Measurements from ENCODE around the gene AMFR.

AMFR gene

GRCh38 chr16:56371660-56371937, 53.7 kb downstream of the AMFR start:
- no peak overlapping the region for H3K4me3 ChIP-seq (ENCODE audit: control insufficient read depth, low read depth, low read length)
- no peak for TF ChIP-seq CTCF (conservative IDR thresholded peaks at IDR 0.05; ENCODE audit: control insufficient read depth, insufficient read depth, low read depth, low read length)
- no peak for DNase-seq (ENCODE audit: low read depth)

- no peak overlapping the region for H3K4me3 ChIP-seq (ENCODE audit: control insufficient read depth, low read depth, low read length)
- no peak for TF ChIP-seq CTCF (conservative IDR thresholded peaks at IDR 0.05; ENCODE audit: control insufficient read depth, insufficient read depth, low read depth, low read length)
- peak; percentile 28 for DNase-seq (ENCODE audit: low read depth)
Observed at GRCh38 chr16:56370875-56371659, 54.3 kb downstream of the AMFR start.

- peak; percentile 45 for DNase-seq (ENCODE audit: low read depth)
- no peak overlapping the region for H3K4me3 ChIP-seq (ENCODE audit: control insufficient read depth, low read depth, low read length)
- TF ChIP-seq CTCF (conservative IDR thresholded peaks at IDR 0.05; ENCODE audit: control insufficient read depth, insufficient read depth, low read depth, low read length) = no peak
Observed at GRCh38 chr16:56370185-56370874, 55.0 kb downstream of the AMFR start.

- no peak for DNase-seq (ENCODE audit: low read depth)
- TF ChIP-seq CTCF (conservative IDR thresholded peaks at IDR 0.05; ENCODE audit: control insufficient read depth, insufficient read depth, low read depth, low read length) = no peak
- no peak overlapping the region for H3K4me3 ChIP-seq (ENCODE audit: control insufficient read depth, low read depth, low read length)
Observed at GRCh38 chr16:56369202-56369601, 56.1 kb downstream of the AMFR start.

GRCh38 chr16:56368545-56368944, 56.8 kb downstream of the AMFR start:
- DNase-seq (ENCODE audit: low read depth) = no peak
- H3K4me3 ChIP-seq (ENCODE audit: control insufficient read depth, low read depth, low read length) = no peak overlapping the region
- no peak for TF ChIP-seq CTCF (conservative IDR thresholded peaks at IDR 0.05; ENCODE audit: control insufficient read depth, insufficient read depth, low read depth, low read length)

GRCh38 chr16:56367764-56368163, 57.6 kb downstream of the AMFR start:
- TF ChIP-seq CTCF (conservative IDR thresholded peaks at IDR 0.05; ENCODE audit: control insufficient read depth, insufficient read depth, low read depth, low read length) = no peak
- DNase-seq (ENCODE audit: low read depth) = no peak
- no peak overlapping the region for H3K4me3 ChIP-seq (ENCODE audit: control insufficient read depth, low read depth, low read length)

Data from fibroblast of mammary gland (primary cell).